IMR-90 (cell line): ENCODE measurements around the gene UBE3B.

Experiments
- CEBPB ChIP-seq: IDR thresholded peaks from 2 replicates; pipeline ENCODE4 v1.6.1; 2012; ENCODE audit warnings: low read depth, low read length, improper control_type of control experiment
- CHD1 ChIP-seq: IDR thresholded peaks from 2 replicates; pipeline ENCODE4 v1.6.1; 2012; ENCODE audit warnings: low read depth, low read length, improper control_type of control experiment
- POLR2A ChIP-seq: IDR thresholded peaks from 2 replicates; pipeline ENCODE4 v1.6.1; 2012; ENCODE audit warnings: mild to moderate bottlenecking, low read depth, low read length
- RAD21 ChIP-seq: IDR thresholded peaks from 2 replicates; pipeline ENCODE4 v1.6.1; 2012; ENCODE audit warnings: low read length, improper control_type of control experiment
- SMC3 ChIP-seq: fragments of 150-350 bp; IDR thresholded peaks from 2 replicates; pipeline ENCODE4 v1.6.1; 2016; ENCODE audit warnings: low read depth, mild to moderate bottlenecking, antibody characterized with exemption, low read length, moderate library complexity
- TF ChIP-seq, protein P1 (sequence below): conservative IDR thresholded peaks from 2 replicates; pipeline ENCODE4 v1.5.1; 2012; ENCODE audit warnings: mild to moderate bottlenecking, low read depth, low read length, improper control_type of control experiment
- TF ChIP-seq, protein P2 (sequence below): fragments of 150-350 bp; IDR thresholded peaks from 2 replicates; pipeline ENCODE4 v1.6.1; 2017; ENCODE audit warnings: mild to moderate bottlenecking, antibody characterized with exemption, low read length, low read depth
- TF ChIP-seq, protein P3 (sequence below): fragments of 150-350 bp; IDR thresholded peaks from 2 replicates; pipeline ENCODE4 v1.6.1; 2016; ENCODE audit warnings: low read depth, mild to moderate bottlenecking, low read length, moderate library complexity, borderline replicate concordance

DNA sequence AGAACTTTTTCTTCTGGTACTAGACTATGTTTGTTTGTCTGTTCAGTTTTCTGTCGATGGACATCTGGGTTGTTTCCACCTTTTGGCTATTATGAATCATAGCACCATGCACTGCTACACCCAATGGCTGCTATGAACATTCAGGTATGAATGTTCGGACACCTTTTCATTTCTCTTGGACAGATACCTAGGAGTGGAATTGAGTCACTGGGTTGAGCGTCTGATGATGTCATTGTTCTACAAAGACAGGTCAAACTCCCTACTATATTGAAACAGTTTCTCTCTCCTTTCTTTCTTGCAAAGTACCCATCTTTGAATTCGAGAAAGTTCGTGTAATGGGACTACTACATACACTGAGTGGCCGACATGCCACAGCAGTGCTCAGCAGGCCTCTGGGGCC is 45.0 kb upstream of the UBE3B start:
- TF ChIP-seq RAD21 (no peak), POLR2A (no peak), SMC3 (no peak), CEBPB (no peak), CHD1 (no peak)
- TF ChIP-seq, protein P1, sequence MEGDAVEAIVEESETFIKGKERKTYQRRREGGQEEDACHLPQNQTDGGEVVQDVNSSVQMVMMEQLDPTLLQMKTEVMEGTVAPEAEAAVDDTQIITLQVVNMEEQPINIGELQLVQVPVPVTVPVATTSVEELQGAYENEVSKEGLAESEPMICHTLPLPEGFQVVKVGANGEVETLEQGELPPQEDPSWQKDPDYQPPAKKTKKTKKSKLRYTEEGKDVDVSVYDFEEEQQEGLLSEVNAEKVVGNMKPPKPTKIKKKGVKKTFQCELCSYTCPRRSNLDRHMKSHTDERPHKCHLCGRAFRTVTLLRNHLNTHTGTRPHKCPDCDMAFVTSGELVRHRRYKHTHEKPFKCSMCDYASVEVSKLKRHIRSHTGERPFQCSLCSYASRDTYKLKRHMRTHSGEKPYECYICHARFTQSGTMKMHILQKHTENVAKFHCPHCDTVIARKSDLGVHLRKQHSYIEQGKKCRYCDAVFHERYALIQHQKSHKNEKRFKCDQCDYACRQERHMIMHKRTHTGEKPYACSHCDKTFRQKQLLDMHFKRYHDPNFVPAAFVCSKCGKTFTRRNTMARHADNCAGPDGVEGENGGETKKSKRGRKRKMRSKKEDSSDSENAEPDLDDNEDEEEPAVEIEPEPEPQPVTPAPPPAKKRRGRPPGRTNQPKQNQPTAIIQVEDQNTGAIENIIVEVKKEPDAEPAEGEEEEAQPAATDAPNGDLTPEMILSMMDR, result no peak
- TF ChIP-seq, protein P2, sequence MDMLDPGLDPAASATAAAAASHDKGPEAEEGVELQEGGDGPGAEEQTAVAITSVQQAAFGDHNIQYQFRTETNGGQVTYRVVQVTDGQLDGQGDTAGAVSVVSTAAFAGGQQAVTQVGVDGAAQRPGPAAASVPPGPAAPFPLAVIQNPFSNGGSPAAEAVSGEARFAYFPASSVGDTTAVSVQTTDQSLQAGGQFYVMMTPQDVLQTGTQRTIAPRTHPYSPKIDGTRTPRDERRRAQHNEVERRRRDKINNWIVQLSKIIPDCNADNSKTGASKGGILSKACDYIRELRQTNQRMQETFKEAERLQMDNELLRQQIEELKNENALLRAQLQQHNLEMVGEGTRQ, result no peak
- TF ChIP-seq, protein P3, sequence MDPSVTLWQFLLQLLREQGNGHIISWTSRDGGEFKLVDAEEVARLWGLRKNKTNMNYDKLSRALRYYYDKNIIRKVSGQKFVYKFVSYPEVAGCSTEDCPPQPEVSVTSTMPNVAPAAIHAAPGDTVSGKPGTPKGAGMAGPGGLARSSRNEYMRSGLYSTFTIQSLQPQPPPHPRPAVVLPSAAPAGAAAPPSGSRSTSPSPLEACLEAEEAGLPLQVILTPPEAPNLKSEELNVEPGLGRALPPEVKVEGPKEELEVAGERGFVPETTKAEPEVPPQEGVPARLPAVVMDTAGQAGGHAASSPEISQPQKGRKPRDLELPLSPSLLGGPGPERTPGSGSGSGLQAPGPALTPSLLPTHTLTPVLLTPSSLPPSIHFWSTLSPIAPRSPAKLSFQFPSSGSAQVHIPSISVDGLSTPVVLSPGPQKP, result no peak
